Myocyte (in vitro differentiated cells): ENCODE results near the gene AGAP1. TPM values are rescaled to one million over a fixed set of nuclear protein-coding genes. Genes with fewer than 3 reads are reported as not detected.

Source experiments
- DNase-seq: peaks from one replicate; pipeline ENCODE4 v3.0.0-alpha.2; 2012; ENCODE audit warnings: low read depth
- total RNA-seq: library from RNA; depleted of rRNA; stranded (reverse); fragments of >200 nt; gene quantifications from 2 replicates; pipeline ENCODE4 v1.2.3, GENCODE V29; 2014

Gene AGAP1
- total RNA-seq, 1 donor from 2014 or later = 15.5 TPM

DNA sequence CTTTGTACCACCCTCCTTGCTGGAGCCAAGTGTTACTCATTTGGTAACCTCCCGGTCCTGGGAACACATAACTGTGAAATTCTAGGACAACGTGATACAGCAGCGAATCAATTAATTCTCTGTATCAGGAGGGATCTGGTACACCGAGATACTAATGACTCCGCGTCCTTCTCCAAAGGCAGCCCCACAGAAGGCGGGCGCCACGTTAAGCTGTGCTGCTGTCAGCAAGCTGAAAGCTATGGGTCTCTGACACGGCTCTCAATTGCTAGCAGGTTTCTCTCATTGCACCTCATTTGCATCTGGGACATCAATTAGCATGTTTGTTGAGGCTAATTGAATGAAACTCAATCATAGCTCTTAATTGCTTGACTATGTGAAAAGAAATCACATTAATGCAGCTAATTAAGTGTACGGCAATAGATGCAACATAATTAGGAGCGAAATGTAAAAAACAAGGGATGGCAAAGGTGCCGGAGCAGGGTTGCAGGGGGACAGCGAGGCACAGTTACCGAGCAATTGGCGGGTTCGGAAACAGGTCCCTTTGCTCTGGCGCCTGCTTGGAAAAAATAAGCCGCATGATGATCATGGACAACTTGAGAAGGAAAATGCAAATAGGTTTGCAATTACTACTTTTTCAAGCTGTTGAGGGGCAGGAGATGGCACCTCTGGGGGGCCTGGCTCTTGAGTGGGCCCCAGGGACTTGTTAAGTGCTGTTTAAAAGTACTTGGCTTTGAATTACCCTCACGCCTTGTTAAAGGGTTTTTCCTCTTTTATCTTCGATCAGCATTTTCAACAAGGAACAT, 410.1 kb downstream of the AGAP1 start:
- no peak for DNase-seq

DNA sequence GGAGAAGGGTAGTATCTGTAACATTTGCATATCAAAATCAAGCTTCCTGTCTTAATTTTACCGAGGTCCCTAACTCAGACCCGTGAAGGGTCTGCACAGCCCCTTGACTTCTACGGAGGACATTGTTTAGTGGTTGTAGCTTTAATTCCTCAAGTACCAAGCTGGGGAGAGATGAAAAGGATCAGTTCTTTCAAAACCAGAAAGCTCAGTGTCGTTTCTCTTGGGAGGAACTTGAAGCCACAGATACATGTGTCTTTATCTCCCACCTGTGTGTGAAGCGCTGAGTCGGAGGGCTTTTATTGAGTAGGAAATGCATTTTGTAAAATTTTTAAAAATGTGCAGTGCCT, 410.7 kb downstream of the AGAP1 start:
- no peak for DNase-seq

DNA sequence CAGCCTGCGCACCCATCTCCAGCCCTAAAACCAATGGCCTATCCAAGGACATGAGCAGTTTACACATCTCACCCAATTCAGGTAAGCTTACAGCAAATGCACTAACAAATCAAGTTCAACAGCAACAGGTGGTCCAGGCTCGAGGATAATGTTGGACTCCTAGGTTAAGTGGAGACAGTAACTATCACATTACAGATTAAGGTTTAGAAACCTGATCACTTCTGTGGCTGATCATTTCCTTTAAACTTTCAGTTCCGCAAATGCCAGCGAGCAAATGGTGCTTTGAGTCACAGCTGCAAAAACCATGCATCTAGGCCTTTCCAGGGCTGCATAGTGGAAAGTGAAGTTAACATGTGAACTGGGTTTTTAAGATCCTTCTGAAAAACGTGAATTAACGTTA, 415.0 kb downstream of the AGAP1 start:
- DNase-seq = peak; percentile 51

DNA sequence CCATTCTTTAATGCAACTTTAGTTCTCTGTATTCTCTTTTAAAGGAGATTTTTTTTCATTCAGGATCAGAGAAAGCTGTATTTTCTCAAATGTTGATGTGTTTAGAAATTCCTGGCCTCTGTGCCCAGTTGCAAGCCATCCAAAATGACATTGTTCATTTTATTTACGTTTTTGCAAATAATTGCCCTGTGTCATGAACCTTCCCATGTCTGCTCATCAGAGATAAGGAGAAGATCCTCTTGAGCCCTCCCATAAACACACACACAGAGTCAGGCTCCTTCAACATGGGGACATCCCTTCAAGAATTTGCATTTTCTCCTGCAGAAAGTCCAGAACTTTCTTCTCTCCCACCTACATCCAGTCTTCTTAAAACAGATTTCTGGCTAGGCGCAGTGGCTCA, 415.5 kb downstream of the AGAP1 start:
- no peak for DNase-seq

DNA sequence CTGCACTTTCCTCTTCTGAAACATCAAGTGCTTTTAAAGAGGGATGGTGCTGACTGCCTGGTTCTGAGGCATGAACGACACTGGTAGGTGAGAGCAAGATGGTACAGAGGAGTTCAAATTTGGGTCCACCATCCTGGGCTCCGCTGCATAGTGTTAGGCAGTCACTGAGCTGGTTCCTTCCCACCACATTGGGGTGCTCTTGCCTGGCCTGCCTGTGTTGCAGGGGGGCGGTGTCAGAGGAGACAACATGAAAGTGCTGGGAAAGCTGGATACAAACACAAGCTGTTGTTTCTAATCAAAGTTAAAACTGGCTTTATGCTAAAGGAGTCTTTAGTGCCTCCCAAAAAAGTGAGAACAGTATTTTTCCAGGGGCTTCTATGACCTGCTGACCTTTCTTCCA, 416.2 kb downstream of the AGAP1 start:
- DNase-seq = no peak

DNA sequence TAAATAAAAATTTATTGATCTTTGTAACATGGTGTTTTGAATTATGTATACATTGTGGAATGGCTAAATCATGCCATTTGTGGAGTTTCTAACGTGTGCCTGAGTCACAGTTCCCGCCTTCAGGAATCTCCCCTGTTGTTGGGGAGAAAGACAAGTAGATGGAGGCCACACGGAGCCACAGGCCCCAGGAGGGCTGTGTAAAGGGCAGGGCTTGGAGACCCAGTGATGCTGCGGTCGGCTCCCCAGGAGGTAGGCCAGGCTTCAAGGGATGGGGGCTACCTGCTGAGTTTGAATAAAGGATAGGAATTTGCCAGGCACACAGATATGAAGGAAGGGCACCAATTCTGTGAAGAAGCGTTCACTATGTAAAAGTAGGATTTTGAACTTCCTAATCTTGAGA, 417.3 kb downstream of the AGAP1 start:
- no peak for DNase-seq

DNA sequence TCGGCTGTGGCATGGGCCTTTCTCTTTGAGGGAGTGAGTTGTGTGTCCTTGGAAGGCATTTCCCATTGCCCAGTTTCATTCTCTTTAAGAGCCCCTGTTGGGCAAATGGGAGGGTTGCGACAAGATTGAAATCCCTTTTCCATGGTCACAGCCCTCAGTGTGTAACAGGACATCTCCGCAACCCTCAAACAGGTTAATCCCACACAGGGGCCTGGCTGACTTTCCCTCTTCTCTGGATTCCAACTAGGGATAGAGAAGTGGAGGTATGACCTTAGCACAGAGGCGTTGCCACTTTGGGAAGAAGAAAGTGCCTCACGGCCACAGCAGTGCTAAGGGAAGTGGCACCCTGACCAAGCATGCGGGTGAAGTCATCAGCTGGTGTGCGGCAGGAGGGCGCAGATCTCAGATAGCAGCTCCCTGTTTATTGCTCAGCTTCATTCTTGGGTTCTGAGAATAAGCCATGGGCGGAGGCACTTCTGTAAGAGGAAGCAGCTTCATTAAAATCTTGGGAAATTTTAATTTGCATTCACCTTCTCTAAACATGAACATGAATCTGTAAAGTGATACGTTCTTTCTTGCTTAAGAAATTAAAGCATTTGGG, 417.9 kb downstream of the AGAP1 start:
- peak; percentile 10 for DNase-seq

DNA sequence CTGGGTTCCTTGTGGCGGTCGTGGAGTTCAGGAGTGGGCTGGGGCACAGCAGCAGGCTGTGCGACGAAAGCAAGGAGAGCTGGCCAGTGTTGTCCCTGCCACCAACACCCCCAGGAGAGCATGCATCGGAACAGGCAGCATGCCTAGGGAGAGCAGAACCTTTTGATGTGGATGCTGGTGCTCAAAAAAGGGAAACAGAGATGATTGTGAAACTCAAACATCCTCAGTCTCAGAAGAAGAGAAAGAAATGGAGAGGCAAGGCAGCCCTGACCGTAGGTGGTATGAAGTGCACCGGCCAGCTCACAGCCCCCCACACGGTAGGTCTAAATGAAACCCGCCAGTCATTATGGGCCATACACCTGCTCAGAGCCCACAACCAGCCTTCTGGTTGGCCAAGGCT, 420.9 kb downstream of the AGAP1 start:
- DNase-seq = no peak

DNA sequence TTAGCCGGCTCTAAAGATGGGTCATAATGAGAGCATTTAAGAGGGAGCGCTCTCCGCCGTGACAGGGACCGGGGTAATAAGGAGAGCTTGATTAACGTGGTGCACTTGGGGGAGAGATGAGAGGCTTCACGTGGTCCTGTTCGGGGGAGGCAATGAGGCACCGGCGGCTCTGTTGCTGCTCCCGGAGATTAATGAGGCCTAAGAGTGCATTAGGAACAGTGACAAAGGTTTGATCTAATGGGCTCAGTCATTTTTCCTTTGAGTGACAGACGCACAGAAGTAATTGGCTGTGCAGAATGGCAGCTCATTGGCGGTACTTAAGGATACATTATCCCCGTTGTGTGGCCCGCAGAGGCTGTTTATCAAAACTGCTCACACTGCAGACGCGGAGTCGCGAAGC, 423.7 kb downstream of the AGAP1 start:
- no peak for DNase-seq

DNA sequence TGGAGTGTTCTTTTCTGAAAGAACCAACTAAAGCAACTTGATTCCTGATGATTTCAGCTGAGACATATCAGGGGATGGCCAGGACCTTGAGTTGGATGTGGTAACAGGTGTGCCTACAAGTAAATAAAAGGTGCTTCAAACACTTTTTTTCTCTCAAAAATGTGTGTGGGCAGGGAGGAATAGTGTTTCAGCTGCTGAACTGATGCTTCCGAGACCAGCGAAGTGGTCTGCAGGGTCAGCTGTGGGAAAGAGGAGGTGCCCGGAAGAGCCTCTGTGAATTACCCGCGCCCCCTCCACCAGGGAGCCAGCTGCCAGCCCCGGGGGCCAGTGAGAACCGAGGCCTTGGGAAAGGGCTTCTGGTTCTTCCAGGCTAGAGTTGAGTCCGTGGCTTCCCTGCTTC, 425.0 kb downstream of the AGAP1 start:
- no peak for DNase-seq

DNA sequence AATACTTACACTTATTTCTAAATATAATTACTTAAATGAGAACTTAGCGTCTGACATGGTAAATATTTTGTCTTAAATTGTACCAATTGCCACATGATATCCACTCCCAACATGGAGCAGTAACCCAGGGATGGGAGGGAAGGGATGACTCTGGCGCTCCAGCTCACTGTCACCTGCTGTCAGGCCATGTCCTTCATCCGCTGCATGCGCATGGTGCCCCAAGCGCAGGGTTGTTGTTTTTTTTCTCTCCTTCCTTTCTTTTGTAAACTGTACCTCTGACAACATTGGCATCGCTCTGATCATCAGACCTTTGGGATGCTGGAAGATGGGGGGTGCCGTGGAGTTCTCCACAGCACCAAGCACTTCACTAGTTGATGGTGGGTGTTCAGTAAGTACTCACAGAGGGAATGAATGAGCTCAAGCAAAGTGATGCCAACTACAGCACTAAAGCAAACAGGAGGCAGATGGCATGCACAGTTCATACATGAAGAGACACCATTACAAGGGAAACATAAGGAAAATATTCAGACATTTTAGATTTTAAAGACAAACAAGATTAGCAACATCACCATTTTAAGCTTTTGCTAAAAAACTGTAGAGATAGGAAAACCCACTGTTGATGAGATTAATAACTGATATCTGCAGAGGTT, 426.5 kb downstream of the AGAP1 start:
- DNase-seq = no peak

DNA sequence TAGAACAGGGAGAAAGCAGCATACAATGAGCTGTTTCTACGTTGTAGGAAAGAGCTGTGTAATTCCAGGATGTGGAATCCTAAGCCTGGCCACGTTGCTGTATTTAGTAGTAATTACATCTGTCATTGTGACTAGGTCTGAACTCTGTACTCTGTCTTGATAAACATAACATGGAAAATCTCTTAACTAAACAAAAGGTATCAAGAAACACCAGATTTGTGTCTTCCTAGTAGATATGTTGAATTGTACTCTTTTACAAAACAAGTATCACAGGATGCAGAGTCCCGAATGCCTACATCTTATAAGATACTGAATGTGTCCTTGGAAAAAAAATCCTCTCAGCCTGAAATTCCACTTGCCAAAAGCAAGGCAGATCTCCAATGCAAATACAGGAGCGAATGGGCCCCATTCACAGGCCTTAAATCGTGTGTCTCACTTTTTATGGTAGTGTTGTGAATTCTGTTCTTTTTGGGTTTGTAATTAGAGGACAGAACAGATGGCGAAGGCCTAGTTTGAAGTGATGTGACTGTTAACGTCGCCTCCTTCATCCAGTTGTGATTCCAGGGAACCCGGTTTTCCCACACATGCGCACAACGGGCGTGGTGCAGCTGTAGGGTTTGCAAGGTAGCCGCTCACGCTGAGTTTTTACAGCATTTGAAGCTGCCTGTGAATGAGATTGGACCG, 427.8 kb downstream of the AGAP1 start:
- no peak for DNase-seq

DNA sequence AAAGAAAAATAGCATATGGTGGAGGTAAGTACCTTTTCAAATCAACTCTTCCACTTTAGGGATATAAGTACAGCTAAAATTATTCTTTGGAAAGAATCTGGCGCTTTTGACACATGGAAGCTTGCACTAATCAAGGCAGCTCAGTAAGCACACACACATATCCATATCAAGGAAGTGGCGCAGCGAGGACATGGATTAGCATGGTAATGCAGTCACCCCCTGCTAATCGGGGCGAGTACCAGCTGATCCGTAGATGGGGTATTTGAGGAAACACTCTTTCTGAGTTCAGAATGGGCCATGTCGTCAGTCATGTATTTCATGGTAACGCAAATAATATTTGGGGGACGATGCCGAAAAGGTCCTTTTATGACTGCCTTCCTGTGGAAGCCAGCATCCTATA, 429.0 kb downstream of the AGAP1 start:
- no peak for DNase-seq

DNA sequence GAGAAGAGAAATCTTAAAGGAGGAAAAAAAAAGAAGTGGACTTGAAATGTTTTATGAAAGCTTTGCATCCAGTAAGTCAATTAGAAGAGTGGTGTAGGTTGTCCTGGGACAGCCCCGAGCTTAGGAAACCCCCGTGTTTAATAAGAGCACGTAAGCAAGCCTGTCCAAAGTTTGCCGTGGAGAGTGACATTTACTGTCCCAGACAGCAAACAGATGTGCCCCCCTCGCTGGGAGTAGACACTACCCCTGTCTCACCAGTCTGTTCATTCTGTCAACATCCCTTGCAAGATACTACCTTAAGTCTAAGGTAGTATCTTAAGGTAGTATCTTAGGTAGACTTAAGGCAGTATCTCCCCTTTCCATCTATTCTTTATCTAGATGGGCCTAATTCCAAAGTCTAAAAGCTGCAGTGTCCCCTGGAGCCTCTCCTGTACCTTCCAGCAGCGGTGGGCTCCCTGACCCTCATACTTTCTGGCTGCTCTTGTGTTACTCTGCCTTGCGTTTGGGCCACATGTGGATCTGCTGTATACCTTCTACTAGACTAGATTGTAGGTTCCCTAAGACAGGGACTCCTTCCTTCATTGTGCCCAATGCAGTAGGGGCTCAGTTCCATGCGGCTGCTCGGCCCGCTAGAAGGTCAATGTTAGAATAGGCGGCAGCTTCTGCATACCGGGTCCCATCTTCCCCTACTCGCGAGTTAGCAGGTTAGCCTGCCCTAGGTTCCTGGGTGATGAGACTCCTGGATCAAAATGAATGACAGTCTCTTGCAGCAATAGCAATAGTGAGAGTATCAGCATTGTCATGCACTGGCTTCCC, 430.2 kb downstream of the AGAP1 start:
- no peak for DNase-seq

DNA sequence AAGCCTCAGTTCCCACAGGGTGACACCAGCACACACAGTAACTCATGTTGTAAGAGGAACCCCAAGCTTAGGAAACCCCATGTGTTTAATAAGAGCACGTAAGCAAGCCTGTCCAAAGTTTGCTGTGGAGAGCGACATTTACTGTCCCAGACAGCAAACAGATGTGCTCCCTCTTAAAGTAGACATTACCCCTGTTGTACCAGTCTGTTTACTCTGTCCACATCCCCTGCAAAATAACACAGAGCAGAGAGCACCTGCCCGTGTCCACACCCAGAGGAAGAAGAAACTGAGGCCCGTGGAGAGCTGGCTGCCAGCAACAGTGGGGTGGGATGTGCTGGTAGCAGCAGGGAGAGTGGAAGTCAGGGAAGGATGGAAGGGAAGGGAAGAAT, 430.8 kb downstream of the AGAP1 start:
- no peak for DNase-seq

DNA sequence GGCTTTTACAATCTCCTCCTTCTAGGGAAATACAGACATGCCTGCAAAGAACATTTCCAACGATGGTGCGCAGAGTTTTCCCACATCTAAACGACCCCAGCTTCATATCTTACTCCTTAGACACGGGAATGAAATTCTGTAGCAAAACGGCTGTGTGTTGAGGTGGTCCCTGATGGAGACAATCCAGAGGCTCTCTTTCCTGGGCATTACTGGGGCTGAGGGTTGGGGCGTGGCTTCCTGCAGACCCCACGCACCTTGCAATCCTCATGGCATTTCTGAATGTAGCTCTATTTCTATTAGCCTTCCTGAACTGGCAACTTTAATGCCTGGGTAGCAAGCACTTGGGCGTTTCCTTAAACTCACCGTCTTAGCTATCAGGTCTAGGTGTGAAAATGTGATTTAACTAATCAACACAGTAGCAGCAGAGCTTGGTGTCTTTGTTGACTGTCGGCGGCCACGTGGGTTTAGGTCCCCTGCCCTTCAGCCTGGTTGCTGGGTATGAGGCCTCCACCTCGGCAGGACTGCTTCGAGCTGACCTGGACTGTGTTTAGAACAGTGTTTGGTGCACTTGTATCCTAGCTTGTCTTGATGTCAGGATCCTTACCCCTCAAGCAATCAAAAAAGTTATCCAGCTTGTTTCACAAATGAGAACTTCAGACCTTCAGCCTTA, 431.5 kb downstream of the AGAP1 start:
- DNase-seq = no peak

DNA sequence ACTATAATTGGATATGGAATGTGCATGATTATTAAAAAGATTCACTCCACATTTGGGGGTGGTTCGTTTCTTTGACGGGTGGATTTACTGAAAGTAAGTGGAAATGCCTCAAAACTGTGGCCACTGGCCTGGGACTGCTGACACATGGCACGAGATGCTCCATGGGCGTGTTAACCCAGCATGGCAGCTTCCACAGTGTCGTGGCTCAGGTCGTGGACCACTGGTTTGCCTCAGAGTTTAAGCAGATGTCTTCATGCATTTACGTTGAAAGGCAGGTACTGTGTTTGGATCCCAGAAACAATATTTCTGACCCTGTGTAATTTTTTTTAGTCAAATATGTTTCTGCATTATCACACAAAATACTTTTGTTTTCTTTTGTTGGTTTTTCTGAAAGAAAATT, 432.4 kb downstream of the AGAP1 start:
- no peak for DNase-seq

DNA sequence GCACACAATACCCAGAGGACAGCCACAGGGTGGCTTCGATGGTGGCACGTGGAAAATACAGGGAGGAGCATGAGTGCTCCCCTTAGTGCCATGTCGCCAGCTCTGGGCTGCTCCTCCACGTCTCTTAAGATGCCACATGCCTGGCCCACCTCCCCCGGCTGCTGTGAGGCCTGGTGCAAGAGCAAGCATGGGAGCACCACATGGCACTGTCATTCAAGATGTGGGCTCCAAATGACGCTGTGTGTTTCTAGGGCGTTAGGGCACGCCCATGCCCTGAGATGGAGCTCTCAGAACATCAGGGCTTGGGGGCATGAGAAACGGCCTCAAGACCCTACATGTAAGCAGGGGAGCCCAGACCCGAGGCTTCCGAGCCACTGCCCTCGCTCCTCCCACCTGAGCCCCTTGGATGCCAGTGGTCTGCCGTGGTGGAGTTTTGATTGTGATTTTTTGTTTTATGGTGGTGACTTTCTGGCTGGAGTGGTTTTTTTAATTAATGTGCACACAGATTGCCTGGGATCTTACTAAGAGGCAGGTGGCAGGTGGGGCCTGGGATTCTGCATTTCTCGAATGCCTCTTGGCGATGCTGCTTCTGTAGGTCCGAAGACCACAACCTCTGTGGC, 435.0 kb downstream of the AGAP1 start:
- peak; percentile 94 for DNase-seq

DNA sequence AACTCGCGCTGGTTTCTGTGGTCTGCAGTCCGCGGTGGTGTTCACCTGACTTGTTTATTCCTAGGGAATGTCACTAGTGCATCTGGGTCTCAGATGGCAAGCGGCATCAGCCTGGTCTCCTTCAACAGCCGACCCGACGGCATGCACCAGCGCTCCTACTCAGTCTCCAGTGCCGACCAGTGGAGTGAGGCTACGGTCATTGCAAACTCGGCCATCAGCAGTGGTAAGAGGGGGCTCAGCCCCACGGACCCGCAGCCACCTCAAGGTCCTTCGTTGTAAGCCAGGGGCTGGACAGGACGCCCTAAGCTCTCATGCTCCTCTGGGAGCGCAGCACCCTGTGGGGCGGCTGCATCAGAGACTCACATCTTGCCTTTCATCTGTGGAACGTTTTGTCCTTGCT, 436.9 kb downstream of the AGAP1 start:
- no peak for DNase-seq

DNA sequence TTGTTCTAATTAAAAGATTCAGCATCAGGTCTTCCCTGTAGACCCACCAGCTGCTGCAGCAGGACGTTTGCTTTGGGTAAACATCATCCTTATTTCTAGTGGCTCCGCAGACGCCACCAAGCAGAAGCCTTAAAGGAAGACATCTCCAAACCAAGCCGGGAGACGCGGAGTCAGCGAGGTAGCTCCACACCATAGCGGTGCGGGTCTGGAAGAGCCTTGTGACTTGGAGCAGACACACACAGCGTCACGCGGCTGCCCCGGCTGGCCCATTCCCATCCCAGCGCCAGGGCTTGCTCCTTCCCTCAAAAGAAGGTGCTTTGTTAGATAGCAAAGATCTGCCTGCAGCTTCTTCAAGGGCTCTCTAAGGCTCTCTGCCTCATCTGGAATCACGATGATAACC, 437.8 kb downstream of the AGAP1 start:
- no peak for DNase-seq
